ENCODE measurements around the gene DOCK1.

The DOCK1 gene

GRCh38 chr10:126930131-126930882 is 25.1 kb downstream of the DOCK1 start:
- TF ChIP-seq GATA3 (IDR thresholded peaks at IDR 0.05; ENCODE audit: low read depth, low read length) (no peak), GATA2 (IDR thresholded peaks at IDR 0.05; ENCODE audit: low read depth, low read length) (no peak)

GRCh38 chr10:126930883-126931503 is 25.8 kb downstream of the DOCK1 start:
- TF ChIP-seq GATA3 (IDR thresholded peaks at IDR 0.05; ENCODE audit: low read depth, low read length) (no peak), GATA2 (IDR thresholded peaks at IDR 0.05; ENCODE audit: low read depth, low read length) (no peak)

DNA sequence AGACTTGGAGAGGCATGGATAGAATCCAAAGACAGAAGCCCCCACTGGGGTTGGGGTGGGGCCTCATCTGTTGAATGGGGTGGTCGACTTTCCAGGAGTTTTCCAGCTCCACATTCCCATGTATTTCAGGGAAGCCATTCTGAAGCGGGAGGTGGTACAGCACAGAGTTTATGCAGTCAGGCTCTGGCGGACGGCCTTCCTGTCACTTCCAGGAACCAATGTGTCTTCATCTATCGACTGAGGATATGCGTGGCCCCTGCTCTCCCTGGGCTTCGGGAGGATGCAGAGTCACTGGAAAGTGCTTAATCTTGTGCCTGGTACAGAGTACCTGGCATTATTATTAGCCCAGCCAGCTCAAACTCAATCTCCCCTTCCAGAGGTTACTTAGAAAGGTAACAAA is 26.3 kb downstream of the DOCK1 start:
- TF ChIP-seq GATA2 (IDR thresholded peaks at IDR 0.05; ENCODE audit: low read depth, low read length) (no peak), GATA3 (IDR thresholded peaks at IDR 0.05; ENCODE audit: low read depth, low read length) (no peak)

DNA sequence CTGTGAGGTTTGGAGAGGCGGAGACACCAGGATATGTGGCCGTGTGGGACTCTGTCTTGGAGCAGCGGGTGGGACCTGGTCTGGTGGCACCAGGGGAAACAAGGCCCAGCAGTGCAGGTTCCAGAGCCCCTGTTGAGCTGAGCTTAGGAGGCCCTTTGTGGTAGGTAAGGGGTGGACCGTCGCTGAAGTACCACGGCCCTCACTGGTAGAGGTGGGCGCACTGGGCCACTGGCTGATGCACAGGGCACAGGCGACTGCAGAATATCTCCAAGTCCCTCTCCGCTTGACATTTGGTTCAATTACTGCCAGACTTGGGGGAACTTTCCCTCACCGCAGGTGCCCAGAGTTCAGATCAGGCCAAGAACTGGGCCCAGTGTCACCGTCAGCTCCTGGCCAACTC is 27.3 kb downstream of the DOCK1 start:
- TF ChIP-seq GATA2 (IDR thresholded peaks at IDR 0.05; ENCODE audit: low read depth, low read length) (no peak), GATA3 (IDR thresholded peaks at IDR 0.05; ENCODE audit: low read depth, low read length) (no peak)

DNA sequence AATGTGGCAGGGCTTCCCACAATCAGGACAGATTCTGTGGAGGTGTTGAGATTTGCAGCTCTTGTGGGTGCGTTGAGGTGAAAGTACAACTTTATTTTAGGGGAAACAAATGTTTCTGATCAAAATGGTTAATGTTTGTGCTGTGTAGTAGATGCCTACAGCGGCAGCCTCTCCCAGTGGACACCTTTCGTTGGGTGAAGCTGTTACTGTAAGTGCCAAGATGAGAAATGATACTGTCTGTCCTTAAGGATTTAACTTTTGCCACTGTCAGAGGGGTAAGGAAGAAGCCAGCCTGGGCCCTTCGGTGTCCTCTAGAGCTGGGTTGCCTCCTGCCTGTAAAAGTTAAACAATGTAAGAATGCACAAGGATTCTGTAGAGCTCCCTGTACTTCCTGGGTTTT is 27.9 kb downstream of the DOCK1 start:
- TF ChIP-seq GATA3 (IDR thresholded peaks at IDR 0.05; ENCODE audit: low read depth, low read length) (no peak), GATA2 (IDR thresholded peaks at IDR 0.05; ENCODE audit: low read depth, low read length) (no peak)

DNA sequence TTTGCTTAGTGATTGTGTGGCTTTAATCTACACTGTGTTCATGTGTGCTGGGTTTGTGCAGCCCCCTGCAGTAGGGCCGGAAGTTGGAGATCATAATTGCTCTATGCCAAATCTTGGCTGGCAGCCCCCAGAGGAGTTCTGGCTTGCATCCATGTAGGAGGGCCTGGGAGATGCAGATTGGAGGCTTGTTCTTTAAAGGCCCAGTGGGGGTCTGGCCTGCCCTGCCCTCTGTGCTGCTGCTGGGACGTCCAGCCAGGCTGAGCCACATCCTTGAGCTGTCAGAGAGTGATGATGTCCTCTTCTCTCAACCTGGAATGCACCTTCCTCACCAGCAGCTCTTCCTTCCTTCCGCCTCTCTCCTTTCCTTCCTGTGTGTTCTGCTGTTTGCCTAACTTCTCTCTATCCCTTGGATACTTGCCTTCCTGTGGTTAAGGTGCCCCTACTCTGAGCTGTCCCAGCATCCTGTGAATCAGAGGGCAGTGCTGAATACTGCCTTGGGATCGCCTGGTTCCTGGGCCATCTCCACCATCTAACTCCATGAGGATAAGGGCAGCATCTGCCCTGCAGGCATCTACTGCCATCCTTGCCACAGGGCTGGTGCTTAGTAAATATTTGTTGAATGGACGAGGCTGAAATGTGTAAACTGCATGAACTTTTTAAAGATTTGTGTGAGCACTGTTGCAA is 30.2 kb downstream of the DOCK1 start:
- TF ChIP-seq GATA3 (IDR thresholded peaks at IDR 0.05; ENCODE audit: low read depth, low read length) (no peak), GATA2 (IDR thresholded peaks at IDR 0.05; ENCODE audit: low read depth, low read length) (peak; percentile 34; the same call in 1 of the 2 replicates)

DNA sequence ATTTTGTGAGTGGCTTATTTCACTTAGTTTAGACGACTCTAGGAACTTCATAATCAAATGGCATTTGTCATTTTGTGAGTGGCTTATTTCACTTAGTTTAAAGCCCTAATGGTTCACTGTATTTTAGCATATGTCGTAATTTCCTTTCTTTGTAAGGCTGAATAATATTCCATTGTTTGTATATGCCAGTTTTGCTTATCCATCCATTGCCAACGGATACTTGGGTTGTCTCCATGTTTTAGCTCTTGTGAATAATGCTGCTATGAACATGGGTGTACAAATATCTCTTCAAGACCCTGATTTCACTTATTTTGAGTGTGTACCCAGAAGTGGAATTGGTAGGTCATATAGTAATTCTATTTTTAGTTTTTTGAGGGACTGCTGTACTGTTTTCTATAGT is 31.8 kb downstream of the DOCK1 start:
- no peak for TF ChIP-seq GATA2 (IDR thresholded peaks at IDR 0.05; ENCODE audit: low read depth, low read length)
- no peak for TF ChIP-seq GATA3 (IDR thresholded peaks at IDR 0.05; ENCODE audit: low read depth, low read length)

- TF ChIP-seq GATA3 (IDR thresholded peaks at IDR 0.05; ENCODE audit: low read depth, low read length): no peak
- no peak for TF ChIP-seq GATA2 (IDR thresholded peaks at IDR 0.05; ENCODE audit: low read depth, low read length)
These were observed 34.5 kb downstream of the DOCK1 start for GRCh38 chr10:126939706-126940105.

- peak; percentile 81 for TF ChIP-seq GATA3 (IDR thresholded peaks at IDR 0.05; ENCODE audit: low read depth, low read length)
- TF ChIP-seq GATA2 (IDR thresholded peaks at IDR 0.05; ENCODE audit: low read depth, low read length): peak; percentile 15; the same call in 1 of the 2 replicates
These were observed 35.6 kb downstream of the DOCK1 start for GRCh38 chr10:126940670-126941310.

GRCh38 chr10:126944191-126944590 is 39.0 kb downstream of the DOCK1 start:
- TF ChIP-seq GATA3 (IDR thresholded peaks at IDR 0.05; ENCODE audit: low read depth, low read length) (no peak), GATA2 (IDR thresholded peaks at IDR 0.05; ENCODE audit: low read depth, low read length) (no peak)

DNA sequence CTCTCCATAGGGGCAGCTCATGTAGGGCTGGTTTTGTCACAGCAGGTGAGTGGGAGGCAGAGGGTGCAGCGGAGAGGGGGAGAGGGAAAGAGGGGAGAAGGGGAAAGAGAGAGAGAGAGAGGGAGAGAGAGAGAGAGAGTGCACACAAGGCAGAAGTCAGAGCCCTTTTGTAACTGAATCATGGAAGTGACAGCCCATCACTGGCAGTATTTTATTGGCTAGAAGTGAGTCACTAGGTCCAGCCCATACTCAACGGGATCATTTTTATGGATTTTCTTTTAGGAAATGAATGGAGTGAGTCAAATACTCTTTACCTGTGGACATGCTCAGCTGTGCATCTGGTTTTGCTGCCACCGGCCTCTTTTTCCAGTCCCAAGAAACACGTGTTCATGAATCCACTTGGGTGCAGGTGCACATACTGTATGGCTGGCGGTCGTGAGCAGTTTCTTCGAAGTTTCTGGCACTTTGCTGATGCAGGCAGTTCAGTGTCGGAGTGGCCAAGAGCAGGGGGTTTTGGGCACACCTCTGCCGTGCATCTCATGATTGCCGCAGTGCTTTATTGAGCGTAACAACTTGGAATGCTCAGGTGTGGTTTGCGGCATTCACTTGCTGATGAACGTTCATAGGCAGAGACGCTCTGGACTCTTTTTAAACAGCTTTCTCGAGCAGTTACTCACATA is 40.3 kb downstream of the DOCK1 start:
- TF ChIP-seq GATA3 (IDR thresholded peaks at IDR 0.05; ENCODE audit: low read depth, low read length) (no peak), GATA2 (IDR thresholded peaks at IDR 0.05; ENCODE audit: low read depth, low read length) (no peak)

DNA sequence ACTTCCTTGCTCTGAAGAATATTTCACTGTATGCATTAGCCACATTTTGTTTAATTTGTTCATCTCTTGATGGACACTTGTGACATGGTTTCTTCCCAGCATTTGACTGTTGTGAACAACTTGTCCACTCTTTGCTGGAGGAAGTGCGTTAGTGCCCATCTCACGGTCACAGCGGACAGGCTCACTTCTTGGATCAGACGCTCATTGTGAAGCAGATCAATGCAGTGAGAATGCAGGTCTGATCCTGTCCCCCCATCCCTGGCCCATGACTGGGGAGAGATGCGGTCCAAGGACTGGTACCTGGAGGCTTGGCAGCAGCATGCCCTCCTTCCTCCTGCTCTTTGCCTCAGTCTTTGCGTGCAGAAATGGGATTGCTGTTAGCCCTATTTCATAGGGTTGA is 41.5 kb downstream of the DOCK1 start:
- no peak for TF ChIP-seq GATA3 (IDR thresholded peaks at IDR 0.05; ENCODE audit: low read depth, low read length)
- no peak for TF ChIP-seq GATA2 (IDR thresholded peaks at IDR 0.05; ENCODE audit: low read depth, low read length)

DNA sequence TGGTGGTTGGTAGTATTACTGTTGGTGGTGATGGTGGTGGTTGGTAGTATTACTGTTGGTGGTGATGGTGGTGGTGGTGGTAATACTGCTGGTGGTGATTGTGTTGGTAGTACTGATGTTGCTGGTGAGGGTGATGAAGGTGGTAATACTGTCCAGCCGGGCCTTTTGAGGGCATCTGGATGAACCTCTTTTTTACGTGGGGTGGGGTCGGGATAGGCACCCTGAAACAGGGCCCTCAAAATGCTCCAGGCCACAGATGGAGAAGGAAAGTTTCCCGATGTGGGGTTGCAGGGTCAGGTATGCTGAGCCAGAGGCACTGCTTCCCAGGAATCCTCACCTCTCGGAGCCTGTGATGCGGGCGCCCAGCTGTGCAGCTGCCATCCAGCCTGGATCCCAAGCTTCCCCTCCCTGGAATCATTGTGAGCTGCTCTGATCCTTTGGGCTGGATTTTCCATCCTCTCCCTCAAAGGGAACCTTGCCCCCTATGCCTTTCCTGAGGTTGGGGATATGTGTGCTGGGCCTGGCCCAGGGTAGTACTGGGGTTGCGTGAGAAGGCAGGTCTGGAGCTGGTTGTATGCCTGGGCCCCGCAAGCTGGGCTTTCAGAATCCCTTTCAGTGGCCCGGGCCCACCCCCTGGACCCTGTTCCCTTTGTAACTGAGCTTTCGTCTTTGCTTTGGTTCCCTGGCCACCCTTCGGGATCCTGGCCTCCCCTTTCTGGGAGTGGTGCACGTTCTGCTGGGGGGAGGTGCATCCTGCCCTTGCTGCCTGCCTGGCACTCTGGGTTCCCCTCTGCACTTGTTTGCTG is 43.3 kb downstream of the DOCK1 start:
- TF ChIP-seq GATA2 (IDR thresholded peaks at IDR 0.05; ENCODE audit: low read depth, low read length) (no peak), GATA3 (IDR thresholded peaks at IDR 0.05; ENCODE audit: low read depth, low read length) (no peak)
